HG03280 (cell line): ENCODE results near the gene ENPP7.
"Not testable (repeated sequence)": the region's sequence is repeated elsewhere in the genome, so short reads cannot be mapped to it uniquely, and the experiment has no call there.

Source experiments
- ATAC-seq: cut with Tn5 transposase; IDR thresholded peaks from one replicate; pipeline ENCODE4 v1.9.1; 2021; ENCODE audit warnings: mild to moderate bottlenecking, moderate library complexity; ENCODE audit not compliant: unreplicated experiment

Gene ENPP7

DNA sequence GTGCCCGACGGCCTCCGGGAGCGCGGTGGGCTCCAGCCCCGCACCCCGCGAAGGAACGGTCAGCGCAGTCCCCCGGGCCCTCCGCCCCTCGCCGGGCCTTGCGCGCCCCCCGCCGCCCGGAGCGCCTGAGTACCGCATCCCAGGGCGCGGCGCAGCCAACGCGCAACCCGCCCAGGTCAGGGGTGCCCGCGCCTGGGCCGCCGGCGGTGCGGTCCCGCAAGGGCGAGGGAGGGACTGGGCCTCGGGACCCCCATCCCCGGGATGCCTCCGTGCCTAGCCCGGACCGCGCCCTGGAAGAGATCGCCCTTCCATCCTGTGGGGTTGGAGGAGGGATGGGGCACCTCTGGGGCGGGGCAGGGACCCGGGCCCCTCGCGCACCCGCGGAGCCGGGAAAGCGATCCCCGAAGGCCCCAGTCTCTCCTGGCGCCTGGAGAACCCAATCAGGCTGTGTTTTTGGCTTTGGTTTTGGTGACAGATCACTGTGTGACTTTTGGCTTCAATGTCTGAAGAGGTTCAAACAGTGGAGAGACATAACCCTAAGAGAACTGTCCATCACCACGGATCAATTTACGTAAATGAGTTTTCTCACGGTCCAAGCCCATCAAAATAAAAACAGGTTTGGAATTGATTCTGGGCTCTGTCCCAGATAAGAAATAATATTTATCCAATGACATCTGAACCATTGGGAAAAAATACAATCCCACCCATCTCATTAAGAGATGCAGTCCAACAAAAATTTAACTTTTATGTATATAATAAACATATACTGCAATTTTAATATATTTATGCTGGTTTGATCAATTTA is 17.8 kb downstream of the ENPP7 start:
- ATAC-seq: no peak

DNA sequence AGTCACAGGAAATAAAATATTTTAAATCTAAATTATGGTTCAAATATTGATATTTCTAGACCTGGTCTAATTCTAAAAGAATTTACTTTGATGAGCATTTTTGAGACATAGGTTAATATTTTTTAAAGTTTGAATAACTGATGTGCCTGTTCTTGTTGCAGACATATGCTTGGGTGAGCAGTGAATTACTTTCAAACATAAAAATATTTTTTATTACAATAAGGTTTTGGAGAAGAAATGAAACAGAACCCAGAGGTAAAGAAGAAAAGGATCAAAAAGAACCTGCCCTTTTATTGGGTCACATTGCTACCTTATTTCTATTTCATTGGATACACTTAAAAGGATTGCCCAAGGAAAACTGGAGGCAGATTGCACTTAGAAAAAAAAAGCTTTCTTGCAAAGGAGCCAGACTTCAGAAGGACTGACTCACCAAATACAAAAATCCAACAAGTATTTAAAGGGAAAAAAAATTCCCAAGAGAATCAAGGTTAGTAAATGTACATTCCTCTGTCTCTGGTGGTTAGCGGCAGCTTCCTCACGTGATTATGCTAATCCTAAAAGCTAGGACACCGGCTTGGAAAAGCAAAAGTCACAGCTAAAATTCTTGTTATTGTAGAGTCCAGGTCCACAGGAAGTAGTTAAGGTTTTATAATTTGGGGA is 18.5 kb downstream of the ENPP7 start:
- ATAC-seq: no peak

DNA sequence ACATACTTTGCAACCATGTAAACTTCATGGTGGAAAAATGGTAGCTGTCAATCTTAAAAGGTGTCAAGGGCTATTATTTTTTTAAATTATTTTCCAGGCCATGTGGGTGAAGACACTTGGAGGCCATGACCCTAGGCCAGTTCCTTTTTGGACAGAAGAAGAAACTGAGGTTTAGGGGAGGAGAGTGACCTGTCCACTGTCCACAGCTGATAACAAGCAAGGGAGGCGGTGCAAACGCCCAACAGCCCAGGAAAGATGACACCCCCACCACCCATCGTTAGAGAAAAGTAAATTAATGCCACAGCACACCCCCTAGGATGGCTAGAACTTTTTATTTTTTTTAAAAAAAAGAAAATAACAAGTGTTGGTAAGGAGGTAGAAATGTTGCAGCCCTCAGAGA is 19.2 kb downstream of the ENPP7 start:
- ATAC-seq: no peak

DNA sequence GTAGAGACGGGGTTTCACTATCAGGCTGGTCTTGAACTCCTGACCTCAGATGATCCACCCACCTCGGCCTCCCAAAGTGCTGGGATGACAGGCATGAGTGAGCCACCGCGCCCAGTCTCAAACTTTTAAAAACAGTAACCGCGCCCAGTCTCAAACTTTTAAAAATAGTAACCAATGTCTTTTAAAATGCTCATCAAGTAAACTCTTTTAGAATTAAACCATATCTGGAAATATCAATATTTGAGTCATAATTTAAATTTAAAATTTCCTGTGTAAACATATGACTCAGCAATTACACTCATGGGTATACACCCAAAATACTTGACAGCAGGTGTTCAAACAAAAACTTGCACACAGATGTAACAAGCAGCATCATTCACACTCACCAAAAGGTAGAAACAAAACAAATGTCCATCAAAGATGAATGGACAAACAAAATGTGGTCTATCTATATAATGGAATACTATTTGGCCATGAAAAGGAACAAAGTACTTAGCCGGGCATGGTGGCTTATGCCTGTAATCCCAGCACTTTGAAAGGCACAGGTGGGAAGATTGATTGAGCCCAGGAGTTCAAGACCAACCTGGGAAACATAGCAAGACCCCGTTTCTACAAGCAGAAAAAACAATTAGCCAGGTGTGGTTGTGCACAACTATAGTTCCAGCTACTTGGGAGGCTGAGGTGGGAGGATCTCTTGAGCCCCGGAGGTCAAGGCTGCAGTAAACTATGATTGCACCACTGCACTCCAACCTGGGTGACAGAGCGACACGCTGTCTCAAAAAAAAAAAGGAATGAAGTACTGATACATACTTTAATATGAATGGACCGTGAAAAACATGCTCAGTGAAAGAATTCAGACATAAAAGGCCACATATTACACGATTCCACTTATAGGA is 20.2 kb downstream of the ENPP7 start:
- no peak for ATAC-seq

DNA sequence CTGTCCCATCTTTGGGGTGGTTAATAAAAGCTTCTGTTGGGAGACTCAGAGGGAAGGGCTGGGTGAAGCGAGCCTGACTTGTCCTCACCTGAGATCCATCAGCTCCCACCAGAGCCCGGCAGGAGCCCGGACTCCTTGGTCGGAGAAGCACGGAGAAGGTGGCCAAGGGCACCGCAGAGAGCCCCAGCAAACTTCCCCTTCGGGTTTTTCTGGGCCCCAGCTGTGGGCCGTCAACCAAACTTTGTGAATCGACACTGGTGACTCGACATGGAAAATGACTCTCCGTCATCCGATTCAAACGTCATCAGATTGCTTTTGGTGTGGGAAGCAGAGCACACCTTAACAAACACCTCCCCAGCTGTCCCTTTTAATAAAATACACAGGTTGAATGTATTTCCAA is 21.4 kb downstream of the ENPP7 start:
- ATAC-seq: no peak

DNA sequence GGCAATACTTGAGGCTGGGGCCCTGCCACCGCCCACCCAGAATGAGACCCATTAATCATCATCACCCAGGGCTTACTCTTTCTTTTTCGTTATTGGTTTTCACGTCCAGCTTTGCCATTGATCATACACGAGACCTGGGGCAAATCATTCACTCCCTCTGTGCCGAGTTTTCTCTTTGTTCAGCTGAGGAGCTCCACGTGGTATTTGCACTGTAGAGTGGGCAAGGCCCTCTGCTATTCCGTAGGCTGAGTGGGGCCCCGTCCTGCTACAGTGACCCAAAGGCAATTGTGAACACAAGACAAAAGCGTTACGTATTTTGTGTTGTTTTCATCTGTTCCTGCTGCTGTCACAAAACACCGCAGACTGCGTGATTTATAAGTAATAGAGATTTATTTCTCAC is 23.6 kb downstream of the ENPP7 start:
- ATAC-seq: no peak

DNA sequence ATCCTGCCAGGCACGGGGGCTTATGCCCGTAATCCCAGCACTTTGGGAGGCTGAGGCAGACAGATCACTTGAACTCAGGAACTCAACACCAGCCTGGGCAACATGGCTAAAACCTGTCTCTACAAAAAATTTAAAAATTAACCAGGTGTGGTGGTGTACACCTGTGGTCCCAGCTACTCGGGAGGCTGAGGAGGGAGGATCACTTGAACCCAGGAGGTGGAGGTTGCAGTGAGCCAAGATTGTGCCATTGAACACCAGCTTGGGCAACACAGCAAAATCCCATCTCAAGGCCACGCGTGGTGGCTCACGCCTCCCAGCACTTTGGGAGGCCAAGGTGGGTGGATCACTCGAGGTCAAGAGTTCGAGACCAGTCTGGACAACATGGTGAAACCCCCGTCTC is 24.2 kb downstream of the ENPP7 start:
- ATAC-seq: not testable (repeated sequence)

DNA sequence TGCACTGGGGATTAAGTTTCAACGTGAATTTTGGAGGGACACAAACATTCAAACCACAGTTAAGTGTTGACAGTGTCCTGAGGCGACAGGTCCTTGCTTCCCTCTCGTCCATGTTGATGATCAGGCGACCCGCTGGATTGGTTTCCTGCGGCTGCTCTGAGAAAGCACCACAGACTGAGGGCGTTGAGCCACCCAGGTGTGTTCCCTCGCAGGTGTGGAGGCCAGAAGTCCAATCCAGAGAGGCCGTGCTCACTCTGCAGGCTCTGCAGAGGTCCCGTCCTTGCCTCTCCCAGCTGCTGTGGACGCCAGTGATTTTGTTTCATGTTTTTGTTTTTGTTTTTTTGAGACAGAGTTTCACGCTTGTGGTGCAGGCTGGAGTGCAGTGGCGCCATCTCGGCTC is 24.8 kb downstream of the ENPP7 start:
- ATAC-seq: no peak

DNA sequence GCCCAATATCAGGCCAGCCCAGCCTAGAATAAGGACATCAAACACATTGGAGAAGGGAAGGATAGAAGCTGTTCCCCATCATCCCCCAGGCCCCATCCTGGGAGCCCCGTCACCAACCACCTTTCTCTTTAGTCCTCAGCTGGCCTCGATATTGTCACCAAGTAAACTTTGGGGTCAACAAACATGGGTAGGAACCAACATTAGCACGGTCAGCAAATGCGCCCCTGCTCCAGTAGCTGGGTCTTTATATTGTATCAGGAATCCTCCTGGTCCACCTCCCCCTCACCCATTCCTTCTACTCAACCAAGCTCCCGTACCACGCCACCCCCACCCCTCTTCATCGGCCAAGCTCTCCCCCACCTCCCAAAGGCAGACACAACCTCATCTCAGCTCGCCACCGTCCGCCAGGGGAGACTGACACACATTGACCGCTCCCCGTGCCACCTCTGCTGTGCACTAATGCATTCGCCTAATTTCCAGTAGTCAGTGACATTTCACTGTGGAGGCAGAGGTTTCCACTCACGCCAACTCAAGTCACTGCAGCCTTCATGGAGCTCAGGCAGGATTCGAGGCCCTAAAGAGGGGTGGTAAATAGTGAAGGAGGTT is 26.5 kb downstream of the ENPP7 start:
- ATAC-seq: no peak

DNA sequence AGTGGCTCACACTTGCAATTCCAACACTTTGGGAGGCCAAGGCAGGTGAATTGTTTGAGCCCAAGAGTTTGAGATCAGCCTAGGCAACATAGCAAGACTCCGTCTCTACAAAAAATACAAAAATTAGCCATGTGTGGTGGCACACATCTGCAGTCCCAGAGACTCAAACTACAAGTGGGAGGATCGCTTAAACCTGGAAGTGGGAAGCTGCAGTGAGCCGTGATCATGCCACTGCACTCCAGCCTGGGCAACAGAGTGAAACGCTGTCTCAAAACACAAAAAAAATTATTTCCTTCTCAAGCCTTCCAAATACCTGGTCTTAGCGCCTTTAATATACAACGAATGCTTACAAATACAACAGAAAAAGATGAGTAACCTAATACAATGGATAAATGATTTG is 27.5 kb downstream of the ENPP7 start:
- no peak for ATAC-seq

DNA sequence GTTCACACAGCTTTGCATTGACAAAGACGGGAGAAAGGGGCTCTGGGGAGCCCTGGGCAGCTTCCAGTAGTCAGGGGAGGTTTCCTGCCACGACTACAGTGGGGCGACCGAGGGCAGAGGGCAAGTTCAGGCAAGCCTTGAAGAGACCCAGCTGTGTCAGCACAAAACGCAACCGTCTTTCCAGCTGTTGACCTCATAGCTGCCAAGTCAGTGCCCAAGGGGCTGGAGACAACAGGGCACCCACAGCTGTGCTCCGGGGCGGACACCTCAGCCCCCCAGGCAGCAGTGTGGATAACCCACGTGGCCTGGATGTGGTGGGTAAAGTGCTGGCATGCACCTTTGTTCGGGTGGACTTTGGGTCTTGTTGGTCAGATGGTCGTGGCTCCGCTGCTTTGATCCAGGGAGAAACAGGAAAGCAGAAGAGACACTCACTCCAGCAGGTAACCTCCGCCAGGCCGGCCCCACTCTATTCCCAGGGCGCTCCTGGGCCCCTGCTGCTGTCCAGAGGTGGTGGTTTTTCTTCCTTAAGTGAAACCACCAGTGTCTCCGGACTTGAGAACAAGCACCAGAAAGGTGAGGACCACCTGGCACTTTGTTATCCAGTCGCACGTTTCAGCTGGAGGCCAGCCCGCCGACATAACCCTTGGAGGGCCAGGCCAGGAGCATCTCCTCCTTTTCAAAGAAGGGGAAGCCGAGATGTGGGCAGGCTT is 29.6 kb downstream of the ENPP7 start:
- no peak for ATAC-seq

DNA sequence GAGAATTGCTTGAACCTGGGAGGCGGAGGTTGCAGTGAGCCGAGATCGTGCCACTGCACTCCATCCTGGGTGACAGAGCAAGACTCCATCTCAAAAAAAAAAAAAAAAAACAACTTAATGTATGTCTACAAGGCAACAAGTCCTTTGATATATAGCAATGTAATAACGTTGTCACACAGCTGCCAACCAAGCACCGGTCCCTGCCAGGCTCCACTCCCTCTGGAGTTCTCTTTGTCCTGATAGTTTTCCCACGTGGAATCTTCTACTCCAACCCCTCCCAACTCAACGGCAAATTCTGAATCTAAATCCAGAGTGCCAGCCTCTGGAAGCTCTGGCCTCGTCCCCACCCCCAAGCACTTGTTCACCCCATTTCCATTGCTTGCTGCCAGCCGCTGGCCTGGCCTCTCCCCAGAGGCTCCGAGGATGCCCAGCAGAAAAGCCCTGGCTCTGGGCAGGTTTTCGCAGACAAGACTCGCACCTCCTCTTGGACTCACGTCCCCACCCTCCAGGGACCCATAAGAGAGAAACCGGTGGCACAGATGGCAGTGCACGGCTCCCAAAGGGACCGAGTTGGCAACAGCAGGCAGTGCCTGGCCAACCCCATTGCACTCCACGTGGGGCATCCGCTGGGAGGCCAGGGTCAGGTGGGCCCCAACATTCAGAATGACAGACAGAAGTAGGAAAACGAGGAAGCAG is 31.3 kb downstream of the ENPP7 start:
- no peak for ATAC-seq

DNA sequence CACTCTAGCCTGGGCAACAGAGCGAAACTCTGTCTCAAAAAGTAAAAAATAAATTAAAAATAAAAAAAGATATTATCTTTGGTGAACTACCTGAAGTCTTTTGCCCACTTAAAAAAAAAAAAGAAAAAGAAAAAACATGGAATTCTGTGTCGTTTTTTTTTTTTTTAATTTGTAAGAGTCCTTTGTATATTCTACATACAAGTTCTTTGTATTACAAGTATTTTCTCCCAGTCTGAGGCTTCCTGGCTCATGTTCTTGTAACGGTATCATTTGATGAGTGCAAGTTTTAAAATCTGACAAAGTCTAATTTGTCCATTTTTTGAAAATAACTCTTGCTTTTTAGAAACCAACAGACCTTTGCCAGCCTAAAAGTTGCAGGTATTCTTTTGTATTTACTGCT is 35.0 kb downstream of the ENPP7 start:
- no peak for ATAC-seq

DNA sequence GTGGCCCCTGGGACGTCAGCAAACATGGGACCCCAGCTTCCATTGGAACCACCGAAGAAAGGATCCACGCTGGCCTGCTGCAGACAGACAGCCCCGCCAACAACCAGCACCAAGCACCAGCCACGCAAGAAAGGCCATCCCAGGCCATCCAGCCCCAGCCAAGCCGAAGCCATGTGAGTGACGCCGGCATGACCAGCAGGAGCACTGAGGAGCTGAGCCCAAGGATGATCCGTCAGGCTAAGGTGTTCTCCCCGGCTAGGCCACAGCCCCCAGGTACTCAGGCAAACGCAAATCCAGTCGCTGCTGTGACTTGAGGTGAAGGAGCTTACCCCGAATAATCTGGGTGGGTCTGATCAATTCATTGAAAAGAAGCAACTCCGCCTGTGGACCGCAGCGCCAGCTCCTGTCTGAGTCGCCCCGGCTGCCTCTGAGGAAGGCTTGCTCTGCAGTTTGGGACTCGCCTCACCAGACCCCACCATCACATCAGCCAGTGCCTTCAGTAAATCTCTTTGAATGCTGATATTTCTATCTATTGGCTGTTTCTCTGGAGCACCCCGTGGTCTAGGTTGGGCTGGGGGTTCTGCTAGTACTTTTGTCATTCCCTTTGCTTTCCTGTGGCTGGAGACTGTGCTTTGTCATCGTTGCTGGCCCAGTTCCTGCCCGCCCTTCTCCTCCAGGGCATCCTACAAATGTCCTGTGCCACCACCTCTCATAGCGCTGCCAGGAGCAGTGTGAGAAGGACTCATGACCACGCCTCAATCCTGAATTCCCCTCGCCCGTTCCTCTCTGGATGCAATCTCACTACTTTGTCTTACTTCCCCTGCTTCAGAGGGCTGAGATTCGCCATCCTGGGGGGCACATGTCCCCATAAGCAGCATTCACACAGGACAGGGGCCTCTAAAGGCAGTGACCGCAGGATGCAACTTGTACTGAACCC is 39.1 kb downstream of the ENPP7 start:
- ATAC-seq: no peak

DNA sequence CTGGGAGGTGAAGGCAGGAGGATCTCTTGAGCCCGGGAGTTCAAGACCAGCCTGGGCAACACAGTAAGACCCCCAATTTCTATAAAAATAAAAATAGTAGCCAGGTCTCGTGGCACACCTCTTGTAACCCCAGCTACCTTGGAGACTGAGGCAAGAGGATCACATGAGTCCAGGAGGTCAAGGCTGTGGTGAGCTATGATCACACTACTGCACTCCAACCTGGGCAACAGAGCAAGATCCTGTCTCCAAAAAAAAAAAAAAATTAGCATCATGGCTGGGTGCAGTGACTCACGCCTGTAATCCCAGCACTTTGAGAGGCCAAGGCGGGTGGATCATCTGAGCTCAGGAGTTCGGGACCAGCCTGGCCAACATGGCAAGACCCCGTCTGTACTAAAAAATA is 40.5 kb downstream of the ENPP7 start:
- ATAC-seq: no peak

DNA sequence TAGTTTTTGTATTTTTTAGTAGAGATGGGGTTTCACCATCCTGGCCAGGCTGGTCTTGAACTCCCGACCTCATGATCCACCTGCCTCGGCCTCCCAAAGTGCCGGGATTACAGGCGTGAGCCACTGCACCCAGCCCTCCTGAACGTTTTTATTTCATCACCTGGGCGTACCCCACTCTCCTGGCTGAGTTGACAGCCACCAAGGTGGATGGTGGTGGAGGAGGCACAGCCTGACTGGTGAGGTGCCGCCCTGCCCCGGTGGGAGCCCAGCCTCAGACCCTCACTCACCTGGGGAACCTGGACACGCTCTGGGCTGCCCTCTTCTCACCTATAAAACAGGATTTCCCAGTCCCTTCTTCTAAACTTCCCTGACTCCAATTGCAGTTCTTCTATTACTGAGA is 42.0 kb downstream of the ENPP7 start:
- not testable (repeated sequence) for ATAC-seq

DNA sequence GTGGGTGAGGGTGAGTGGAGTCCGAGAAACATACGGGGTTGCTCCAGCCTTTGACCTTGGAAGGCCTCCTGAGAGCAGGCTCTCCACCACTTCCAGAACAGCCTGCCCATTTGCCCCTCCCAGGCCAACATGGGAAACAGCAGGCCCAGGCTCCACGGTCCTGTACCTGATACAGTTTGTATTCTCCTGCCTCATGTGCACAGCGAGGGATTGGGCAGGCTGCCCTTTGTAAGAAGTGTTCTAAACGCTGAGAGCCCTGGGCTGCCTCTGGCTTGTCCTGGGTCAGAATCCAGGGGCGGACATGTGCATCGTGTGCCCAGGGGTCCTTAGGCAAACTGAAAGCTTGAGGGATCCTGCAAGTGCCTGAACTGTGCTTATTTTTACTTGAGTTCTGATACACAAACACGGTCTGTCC is 43.8 kb downstream of the ENPP7 start:
- no peak for ATAC-seq

DNA sequence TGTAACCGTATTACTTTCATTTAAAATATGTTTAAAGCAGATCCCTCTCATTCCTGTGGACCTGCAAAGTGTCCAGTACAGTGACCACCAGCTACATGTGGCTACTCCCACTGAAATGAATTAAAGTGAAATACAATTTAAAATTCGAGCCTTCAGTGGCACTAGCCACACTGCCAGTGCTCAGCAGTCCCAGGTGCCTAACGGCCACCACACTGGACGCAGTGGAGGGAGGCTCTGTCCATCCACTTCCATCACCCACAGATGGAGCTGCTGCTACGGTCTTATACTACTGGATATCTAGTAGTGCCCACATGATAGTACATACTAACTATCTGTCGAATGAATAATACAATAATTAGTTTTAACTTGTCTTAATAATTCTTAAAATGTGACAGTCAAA is 44.9 kb downstream of the ENPP7 start:
- no peak for ATAC-seq
